H7 (cell line): ENCODE data around the gene DLAT. TPM values are rescaled to one million over a fixed set of nuclear protein-coding genes. Genes with fewer than 3 reads are reported as not detected.

Experiments
- DNase-seq: peaks from one replicate; pipeline ENCODE4 v3.0.0; 2012
- H3K27me3 ChIP-seq: 2 replicates; pipeline ENCODE4 v1.6.0; 2011; ENCODE audit warnings: mild to moderate bottlenecking, low read length; ENCODE audit not compliant: control insufficient read depth, insufficient read depth
- H3K36me3 ChIP-seq: replicated peaks from 2 replicates; pipeline ENCODE4 v1.5.1; 2011; ENCODE audit warnings: low read length; ENCODE audit not compliant: control insufficient read depth, insufficient read depth
- H3K4me3 ChIP-seq: 2 replicates; pipeline ENCODE4 v1.5.1; 2011; ENCODE audit warnings: low read depth, mild to moderate bottlenecking, control low read depth, low read length, moderate library complexity; ENCODE audit not compliant: insufficient read depth
- total RNA-seq: library from RNA; depleted of rRNA; stranded (reverse); fragments of >200 nt; shearing (Covaris generic); gene quantifications from 2 replicates; pipeline ENCODE4 v1.2.3, GENCODE V29; 2014; rRNA removed

DLAT gene
- total RNA-seq, 1 experiment from 2014 or later, result 94.0 TPM

GRCh38 chr11:112103446-112103845, 78.2 kb downstream of the DLAT start:
- Histone ChIP-seq H3K27me3 (no peaks in the 10 kb centered on the region), H3K36me3 (no peaks in the 10 kb centered on the region), H3K4me3 (no peak overlapping the region)
- no peak for DNase-seq

GRCh38 chr11:112106070-112106469, 80.9 kb downstream of the DLAT start:
- no peak overlapping the region for H3K4me3 ChIP-seq
- H3K27me3 ChIP-seq, result no peaks in the 10 kb centered on the region
- no peak for DNase-seq
- H3K36me3 ChIP-seq, result no peaks in the 10 kb centered on the region

Other genes with a start within 250 kb of the DLAT start
- gene ALG9, start 153.8 kb upstream of the DLAT start, total RNA-seq, result 17.4 and 23.3 TPM in 2 replicates
- gene FDXACB1, start 146.2 kb upstream of the DLAT start, total RNA-seq, result 3.8 and 4.1 TPM in 2 replicates
- 8.7 and 10.7 TPM in 2 replicates for gene CFAP68, start 145.9 kb upstream of the DLAT start, total RNA-seq
- 0.44 and 1.5 TPM in 2 replicates for gene CRYAB, start 113.6 kb upstream of the DLAT start, total RNA-seq
- 0.18 TPM in 1 of 2 replicates, not detected in the other for gene HSPB2, start 112.7 kb upstream of the DLAT start, total RNA-seq
- 0.33 and 1.7 TPM in 2 replicates for gene C11orf52, start 106.5 kb upstream of the DLAT start, total RNA-seq
- 5.0 and 8.7 TPM in 2 replicates for gene DIXDC1, start 88.1 kb upstream of the DLAT start, total RNA-seq
- gene PIH1D2, start 48.6 kb downstream of the DLAT start, total RNA-seq, result 0.37 and 1.0 TPM in 2 replicates
- gene NKAPD1, start 48.9 kb downstream of the DLAT start, total RNA-seq, result 15.8 and 20.0 TPM in 2 replicates
- 86.5 and 125 TPM in 2 replicates for gene TIMM8B, start 61.3 kb downstream of the DLAT start, total RNA-seq
- 194 and 218 TPM in 2 replicates for gene SDHD, start 61.5 kb downstream of the DLAT start, total RNA-seq
- gene IL18, start 138.7 kb downstream of the DLAT start, total RNA-seq, result not detected in 2 replicates
- 0.21 TPM in 1 of 2 replicates, not detected in the other for gene TEX12, start 142.0 kb downstream of the DLAT start, total RNA-seq
- gene BCO2, start 150.1 kb downstream of the DLAT start, total RNA-seq, result 0.48 and 1.5 TPM in 2 replicates
- gene PTS, start 201.0 kb downstream of the DLAT start, total RNA-seq, result 13.3 and 17.2 TPM in 2 replicates
- not detected in 2 replicates for gene PLET1, start 235.5 kb downstream of the DLAT start, total RNA-seq